ENCODE results near the gene TTYH2. TPM values are rescaled to one million over a fixed set of nuclear protein-coding genes. Genes with fewer than 3 reads are reported as not detected.
"Not testable (repeated sequence)": the region's sequence is repeated elsewhere in the genome, so short reads cannot be mapped to it uniquely, and the experiment has no call there.

Gene TTYH2
- total and polyA plus RNA-seq, 2 of the 4 experiments (the other 2 are of a cell fraction): 2.3 to 6.8 TPM

- H3K4me3 ChIP-seq (ENCODE audit: insufficient read depth, low read depth, low read length); POLR2A ChIA-PET (ENCODE audit: unreplicated experiment); H2BK15ac ChIP-seq (ENCODE audit: low read depth, low read length); DNase-seq; H3K18ac ChIP-seq (ENCODE audit: low read depth, low read length); H4K8ac ChIP-seq (ENCODE audit: low read depth in 2 of 2, low read length in 2 of 2); BruUV-seq (replicated peaks); CTCF ChIA-PET; H3K9me3 ChIP-seq (ENCODE audit: control insufficient read depth, insufficient read depth, low read length); H2AK9ac ChIP-seq (replicated peaks; ENCODE audit: low read depth, low read length, poor library complexity); H2AFZ ChIP-seq (replicated peaks; ENCODE audit: low read length, poor library complexity); H2AK5ac ChIP-seq (ENCODE audit: low read depth, low read length); H2BK20ac ChIP-seq (ENCODE audit: low read depth, low read length); dilution Hi-C loops (cut with HindIII; ENCODE audit: low sequenced_read_pairs, unreplicated experiment); ATAC-seq (ENCODE audit: low read depth); H4K5ac ChIP-seq (ENCODE audit: low read depth, low read length); H3K9me1 ChIP-seq (ENCODE audit: insufficient read depth, low read length); H3K4me1 ChIP-seq (ENCODE audit: control insufficient read depth, insufficient read depth, low read length); H3K79me1 ChIP-seq (ENCODE audit: low read depth in 1 of 2, low read length in 2 of 2); H3K56ac ChIP-seq (ENCODE audit: extremely low read depth, insufficient read depth, low read length); H3K4ac ChIP-seq (ENCODE audit: low read depth, low read length); H3K14ac ChIP-seq (replicated peaks; ENCODE audit: low read depth, low read length); H4K91ac ChIP-seq (ENCODE audit: insufficient read depth, low read depth, low read length); intact Hi-C loops (cut with micrococcal nuclease); H3K27me3 ChIP-seq (ENCODE audit: control insufficient read depth, insufficient read depth, low read length); H3K23ac ChIP-seq (ENCODE audit: low read depth, low read length); H2BK5ac ChIP-seq (ENCODE audit: low read depth, low read length, poor library complexity, severe bottlenecking); H2BK120ac ChIP-seq (ENCODE audit: low read depth, low read length); in situ Hi-C loops (cut with MboI; ENCODE audit: low sequenced_read_pairs); H3K9ac ChIP-seq (ENCODE audit: low read depth, low read length); H3K27ac ChIP-seq (ENCODE audit: insufficient read depth, low read length); H3K36me3 ChIP-seq (ENCODE audit: control insufficient read depth, insufficient read depth, low read length); H4K20me1 ChIP-seq (ENCODE audit: insufficient read depth, low read length); H3K4me2 ChIP-seq (ENCODE audit: low read depth, low read length): not testable (repeated sequence)
- WGBS, 2 experiments (ENCODE audit: extremely low coverage in 2 of 2, insufficient read length in 1 of 2): 100% methylated on average over 1 of the region's 4 CpGs; no CpG with 5 or more reads in 1 of the 2 experiments
Observed at GRCh38 chr17:74282274-74282586, 68.9 kb downstream of the TTYH2 start.
